Ishikawa (cell line): ENCODE measurements around the gene FCN3.

ENCODE experiments used
- CEBPB ChIP-seq: IDR thresholded peaks from 2 replicates; pipeline ENCODE4 v1.6.1; 2012
- CREB1 ChIP-seq: IDR thresholded peaks from 2 replicates; pipeline ENCODE4 v1.6.1; 2012; ENCODE audit warnings: low read depth
- EGR1 ChIP-seq: IDR thresholded peaks from 2 replicates; pipeline ENCODE4 v1.6.1; 2012
- EP300 ChIP-seq: IDR thresholded peaks from 2 replicates; pipeline ENCODE4 v1.6.1; 2012; ENCODE audit warnings: borderline replicate concordance
- FOXM1 ChIP-seq: IDR thresholded peaks from 2 replicates; pipeline ENCODE4 v1.6.1; 2012; ENCODE audit warnings: low read depth, borderline replicate concordance
- NFIC ChIP-seq: IDR thresholded peaks from 2 replicates; pipeline ENCODE4 v1.6.1; 2012
- RAD21 ChIP-seq: IDR thresholded peaks from 2 replicates; pipeline ENCODE4 v1.6.1; 2012; ENCODE audit warnings: low read depth
- TAF1 ChIP-seq: IDR thresholded peaks from 2 replicates; pipeline ENCODE4 v1.6.1; 2012; ENCODE audit warnings: low read depth, mild to moderate bottlenecking
- TCF12 ChIP-seq: IDR thresholded peaks from 2 replicates; pipeline ENCODE4 v1.6.1; 2012; ENCODE audit warnings: low read depth
- TEAD4 ChIP-seq: IDR thresholded peaks from 2 replicates; pipeline ENCODE4 v1.6.1; 2012
- YY1 ChIP-seq: IDR thresholded peaks from 2 replicates; pipeline ENCODE4 v1.6.1; 2012; ENCODE audit warnings: low read depth
- ZBTB7A ChIP-seq: IDR thresholded peaks from 2 replicates; pipeline ENCODE4 v1.6.1; 2012; ENCODE audit warnings: low read depth
- TF ChIP-seq, protein P1 (sequence below): IDR thresholded peaks from 2 replicates; pipeline ENCODE4 v1.6.1; 2012
- TF ChIP-seq, protein P2 (sequence below): IDR thresholded peaks from 2 replicates; pipeline ENCODE4 v1.6.1; 2012; ENCODE audit warnings: low read depth, mild to moderate bottlenecking
- TF ChIP-seq, protein P3 (sequence below): IDR thresholded peaks from 2 replicates; pipeline ENCODE4 v1.6.1; 2012

Gene FCN3

DNA sequence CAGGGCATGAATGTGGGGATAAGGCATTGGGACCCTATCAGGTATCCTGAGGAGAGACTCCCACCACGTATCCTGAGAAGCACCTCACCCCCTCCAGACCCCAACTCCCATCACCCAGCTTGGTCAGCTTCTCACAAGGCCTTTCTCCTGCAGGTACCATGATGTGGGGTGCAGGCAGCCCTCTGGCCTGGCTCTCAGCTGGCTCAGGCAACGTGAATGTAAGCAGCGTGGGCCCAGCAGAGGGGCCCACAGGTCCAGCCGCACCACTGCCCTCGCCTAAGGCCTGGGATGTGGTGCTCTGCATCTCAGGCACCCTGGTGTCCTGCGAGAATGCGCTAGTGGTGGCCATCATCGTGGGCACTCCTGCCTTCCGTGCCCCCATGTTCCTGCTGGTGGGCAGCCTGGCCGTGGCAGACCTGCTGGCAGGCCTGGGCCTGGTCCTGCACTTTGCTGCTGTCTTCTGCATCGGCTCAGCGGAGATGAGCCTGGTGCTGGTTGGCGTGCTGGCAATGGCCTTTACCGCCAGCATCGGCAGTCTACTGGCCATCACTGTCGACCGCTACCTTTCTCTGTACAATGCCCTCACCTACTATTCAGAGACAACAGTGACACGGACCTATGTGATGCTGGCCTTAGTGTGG, 19.1 kb upstream of the FCN3 start:
- TF ChIP-seq, protein P1, sequence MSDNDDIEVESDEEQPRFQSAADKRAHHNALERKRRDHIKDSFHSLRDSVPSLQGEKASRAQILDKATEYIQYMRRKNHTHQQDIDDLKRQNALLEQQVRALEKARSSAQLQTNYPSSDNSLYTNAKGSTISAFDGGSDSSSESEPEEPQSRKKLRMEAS, result no peak
- TF ChIP-seq CREB1 (no peak), FOXM1 (no peak), NFIC (no peak), EGR1 (no peak), TEAD4 (no peak)
- TF ChIP-seq, protein P2, sequence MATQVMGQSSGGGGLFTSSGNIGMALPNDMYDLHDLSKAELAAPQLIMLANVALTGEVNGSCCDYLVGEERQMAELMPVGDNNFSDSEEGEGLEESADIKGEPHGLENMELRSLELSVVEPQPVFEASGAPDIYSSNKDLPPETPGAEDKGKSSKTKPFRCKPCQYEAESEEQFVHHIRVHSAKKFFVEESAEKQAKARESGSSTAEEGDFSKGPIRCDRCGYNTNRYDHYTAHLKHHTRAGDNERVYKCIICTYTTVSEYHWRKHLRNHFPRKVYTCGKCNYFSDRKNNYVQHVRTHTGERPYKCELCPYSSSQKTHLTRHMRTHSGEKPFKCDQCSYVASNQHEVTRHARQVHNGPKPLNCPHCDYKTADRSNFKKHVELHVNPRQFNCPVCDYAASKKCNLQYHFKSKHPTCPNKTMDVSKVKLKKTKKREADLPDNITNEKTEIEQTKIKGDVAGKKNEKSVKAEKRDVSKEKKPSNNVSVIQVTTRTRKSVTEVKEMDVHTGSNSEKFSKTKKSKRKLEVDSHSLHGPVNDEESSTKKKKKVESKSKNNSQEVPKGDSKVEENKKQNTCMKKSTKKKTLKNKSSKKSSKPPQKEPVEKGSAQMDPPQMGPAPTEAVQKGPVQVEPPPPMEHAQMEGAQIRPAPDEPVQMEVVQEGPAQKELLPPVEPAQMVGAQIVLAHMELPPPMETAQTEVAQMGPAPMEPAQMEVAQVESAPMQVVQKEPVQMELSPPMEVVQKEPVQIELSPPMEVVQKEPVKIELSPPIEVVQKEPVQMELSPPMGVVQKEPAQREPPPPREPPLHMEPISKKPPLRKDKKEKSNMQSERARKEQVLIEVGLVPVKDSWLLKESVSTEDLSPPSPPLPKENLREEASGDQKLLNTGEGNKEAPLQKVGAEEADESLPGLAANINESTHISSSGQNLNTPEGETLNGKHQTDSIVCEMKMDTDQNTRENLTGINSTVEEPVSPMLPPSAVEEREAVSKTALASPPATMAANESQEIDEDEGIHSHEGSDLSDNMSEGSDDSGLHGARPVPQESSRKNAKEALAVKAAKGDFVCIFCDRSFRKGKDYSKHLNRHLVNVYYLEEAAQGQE, result no peak
- TF ChIP-seq, protein P3, sequence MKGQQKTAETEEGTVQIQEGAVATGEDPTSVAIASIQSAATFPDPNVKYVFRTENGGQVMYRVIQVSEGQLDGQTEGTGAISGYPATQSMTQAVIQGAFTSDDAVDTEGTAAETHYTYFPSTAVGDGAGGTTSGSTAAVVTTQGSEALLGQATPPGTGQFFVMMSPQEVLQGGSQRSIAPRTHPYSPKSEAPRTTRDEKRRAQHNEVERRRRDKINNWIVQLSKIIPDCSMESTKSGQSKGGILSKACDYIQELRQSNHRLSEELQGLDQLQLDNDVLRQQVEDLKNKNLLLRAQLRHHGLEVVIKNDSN, result no peak

DNA sequence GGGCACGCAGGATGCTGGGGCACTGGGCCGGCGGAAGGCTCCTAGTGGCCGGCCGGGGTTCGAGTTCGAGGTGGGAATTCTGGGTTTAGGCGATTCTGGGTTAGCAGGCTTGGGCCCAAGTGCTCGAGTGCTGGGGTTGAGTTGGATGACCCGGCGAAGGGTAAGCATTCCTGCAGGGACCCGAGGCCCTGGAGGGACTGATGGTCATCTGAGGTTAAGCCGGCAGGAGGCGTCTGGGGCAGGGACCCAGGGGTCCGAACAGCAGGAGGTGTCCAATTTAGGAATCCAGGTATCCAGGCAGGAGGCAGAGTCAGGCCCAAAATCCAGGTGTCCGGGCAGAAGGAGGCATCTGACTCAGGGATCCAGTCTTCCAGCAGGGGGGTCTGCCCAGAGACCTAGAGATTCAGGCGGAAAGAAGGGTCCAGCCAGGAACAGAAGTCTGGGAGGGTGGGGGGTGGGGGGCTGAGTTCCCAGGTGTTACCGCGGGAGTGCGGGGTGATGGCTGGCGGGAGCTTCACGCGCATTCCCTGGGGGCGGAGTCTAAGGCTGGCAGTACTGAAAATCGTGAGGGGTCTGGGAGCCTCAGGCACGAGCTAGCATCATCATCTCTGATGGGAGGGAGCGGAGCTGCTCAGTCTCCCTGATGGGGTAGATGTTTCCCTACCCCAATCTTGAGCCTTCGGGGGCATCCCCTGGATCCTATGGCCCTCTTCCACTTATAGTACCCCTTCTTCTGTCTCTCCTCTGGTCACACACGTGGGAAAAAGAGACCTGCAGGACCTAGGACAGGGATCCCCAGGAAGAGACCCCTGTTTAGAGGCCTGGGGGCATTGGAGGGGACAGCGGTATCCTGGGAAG, 18.4 kb upstream of the FCN3 start:
- TF ChIP-seq, protein P3, result no peak
- TF ChIP-seq EP300 (no peak), ZBTB7A (no peak; the same call in none of the 2 replicates), TCF12 (no peak), NFIC (no peak), TAF1 (no peak), FOXM1 (no peak)
- TF ChIP-seq, protein P2, result no peak

DNA sequence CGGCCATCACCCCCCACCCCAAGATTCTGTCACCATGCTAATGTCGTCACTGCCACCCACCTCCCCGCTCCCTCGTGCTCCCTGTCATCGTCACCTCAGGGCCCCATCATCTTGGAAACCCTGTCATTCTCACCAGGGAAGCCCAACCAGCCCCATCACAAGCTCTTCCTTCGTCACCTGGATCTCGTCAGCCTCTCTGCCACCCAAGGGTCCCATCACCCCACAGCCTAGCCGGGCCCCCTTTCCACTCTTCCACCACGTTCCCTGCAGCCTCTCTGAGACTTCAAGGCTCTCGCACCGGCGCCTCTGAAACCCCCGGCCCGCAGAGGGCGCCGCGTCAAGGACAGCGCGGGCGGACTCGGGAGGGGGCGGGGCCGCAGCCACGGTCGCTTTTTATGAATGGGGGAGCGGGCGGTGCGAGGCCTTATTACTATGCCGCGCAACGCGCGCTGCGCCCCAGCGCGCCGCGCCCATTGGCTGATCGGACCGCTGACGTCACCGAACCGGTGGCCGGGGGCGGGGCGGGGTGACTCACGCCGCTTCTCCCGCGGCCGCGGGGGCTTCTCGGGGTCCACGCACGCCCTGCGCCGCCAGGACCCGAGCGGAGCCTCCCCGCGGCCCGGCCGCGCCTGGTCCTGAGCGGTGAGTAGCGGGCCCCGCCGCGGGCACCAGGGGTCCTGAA, 17.6 kb upstream of the FCN3 start, which contains the start of gene GPR3:
Gene GPR3, plus strand, starts transcription at position 527 of the 682 bp plus-strand sequence. CDS start 1,177 bp downstream, outside the sequence.
- TF ChIP-seq TAF1 (no peak), CREB1 (peak; percentile 50; the same call in 1 of the 2 replicates), NFIC (no peak), ZBTB7A (peak; percentile 99), FOXM1 (peak; percentile 83), RAD21 (peak; percentile 12; the same call in 1 of the 2 replicates), EGR1 (no peak), EP300 (no peak), TEAD4 (no peak), TCF12 (peak; percentile 52; the same call in 1 of the 2 replicates), YY1 (no peak), CEBPB (no peak)
- TF ChIP-seq, protein P2, result no peak
- TF ChIP-seq, protein P1, result no peak
- TF ChIP-seq, protein P3, result no peak
